H1 (cell line): ENCODE data around the gene KNDC1. TPM values are rescaled to one million over a fixed set of nuclear protein-coding genes. Genes with fewer than 3 reads are reported as not detected.

Experiments used
- ASH2L ChIP-seq: fragments of 200-600, 300-600 bp; sonication (generic); IDR thresholded peaks from one replicate; pipeline ENCODE4 v1.7.1; 2017; ENCODE audit warnings: low read length
- CBX8 ChIP-seq: fragments of 300-800, 300-1000 bp; sonication (generic); IDR thresholded peaks from 2 replicates; pipeline ENCODE4 v1.7.1; 2016; ENCODE audit warnings: low read depth, low read length, borderline replicate concordance
- CHD1 ChIP-seq: IDR thresholded peaks from 2 replicates; pipeline ENCODE4 v1.6.1; 2012; ENCODE audit warnings: low read depth, low read length, improper control_type of control experiment
- GTF2F1 ChIP-seq: IDR thresholded peaks from 2 replicates; pipeline ENCODE4 v1.6.1; 2012; ENCODE audit warnings: low read depth, low read length, improper control_type of control experiment, borderline replicate concordance
- KDM1A ChIP-seq: fragments of 200-600, 300-600 bp; sonication (generic); IDR thresholded peaks from 2 replicates; pipeline ENCODE4 v1.7.1; 2016; ENCODE audit warnings: mild to moderate bottlenecking, low read length, borderline replicate concordance
- SAP30 ChIP-seq: fragments of 300-600 bp; sonication (generic); IDR thresholded peaks from 2 replicates; pipeline ENCODE4 v1.7.1; 2012; ENCODE audit warnings: low read length, moderate library complexity, mild to moderate bottlenecking, inconsistent platforms; ENCODE audit not compliant: insufficient read depth, insufficient replicate concordance
- SRF ChIP-seq: IDR thresholded peaks from 2 replicates; pipeline ENCODE4 v1.6.1; 2011; ENCODE audit warnings: mild to moderate bottlenecking, low read depth, low read length, moderate library complexity
- SUZ12 ChIP-seq: fragments of 200-600 bp; sonication (generic); IDR thresholded peaks from 2 replicates; pipeline ENCODE4 v1.6.1; 2012; ENCODE audit warnings: mild to moderate bottlenecking, inconsistent platforms, low read length, moderate library complexity, mixed read lengths
- TCF12 ChIP-seq: IDR thresholded peaks from 2 replicates; pipeline ENCODE4 v1.6.1; 2011; ENCODE audit warnings: low read depth, mild to moderate bottlenecking, low read length
- polyA plus RNA-seq, 7 experiments: library from polyadenylated mRNA; depleted of rRNA in 3 of 7; stranded (reverse) in 5 of 7; unstranded in 2 of 7; fragments of >200 nt in 5 of 7; fragments of 200-250 nt in 2 of 7; gene quantifications; 1 replicate in 5 of 7; 2 replicates in 1 of 7; 4 replicates in 1 of 7; pipeline versions ENCODE4 v1.2.1 to v1.2.3, GENCODE V29; 2011 to 2013; ENCODE audit warnings: missing spikeins in 2 of 7, mixed read lengths in 2 of 7
- total RNA-seq: library from RNA; stranded (reverse); fragmentation: NEBNext Ultra II Directional; extraction: Animal tissue kit (Norgen Biotek cat#: 25700); gene quantifications from 2 replicates; pipeline ENCODE4 v1.2.1, GENCODE V29; 2021
- TF ChIP-seq, protein P1 (sequence below), 3 experiments: IDR thresholded peaks; 1 replicate in 2 of 3; 2 replicates in 1 of 3; pipeline versions ENCODE4 v1.5.1 to v1.6.1; 2011; ENCODE audit warnings: low read length in 3 of 3, mild to moderate bottlenecking in 3 of 3, inconsistent platforms in 2 of 3, low read depth in 1 of 3, moderate library complexity in 1 of 3; ENCODE audit not compliant: insufficient read depth in 1 of 3; ENCODE audit errors: control extremely low read depth in 1 of 3

Gene KNDC1
- total and polyA plus RNA-seq, 2 of the 8 experiments (the other 6 are each of a cell fraction or from before 2014, with no cell fraction given), result 7.5 to 16.7 TPM

DNA sequence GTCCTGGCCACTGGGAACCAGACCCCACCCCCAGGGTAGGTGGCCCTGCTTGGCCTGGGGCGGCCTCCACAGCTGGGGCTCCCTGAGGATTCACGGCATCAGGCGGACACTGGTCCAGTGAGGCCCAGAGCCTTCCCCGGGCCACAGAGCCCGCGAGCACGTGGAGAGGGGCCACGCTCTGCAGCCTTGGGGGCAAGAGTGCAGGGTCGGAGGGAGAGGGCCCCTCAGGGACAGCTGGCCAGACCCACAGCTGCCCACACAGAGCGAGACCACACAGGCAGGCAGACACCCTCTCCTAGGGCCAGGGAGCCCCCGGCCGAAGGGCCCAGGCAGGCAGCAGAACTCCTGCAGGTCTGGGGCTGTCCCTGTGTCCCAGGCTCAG lies 88.3 kb downstream of the KNDC1 start (continued):
- TF ChIP-seq, protein P1, sequence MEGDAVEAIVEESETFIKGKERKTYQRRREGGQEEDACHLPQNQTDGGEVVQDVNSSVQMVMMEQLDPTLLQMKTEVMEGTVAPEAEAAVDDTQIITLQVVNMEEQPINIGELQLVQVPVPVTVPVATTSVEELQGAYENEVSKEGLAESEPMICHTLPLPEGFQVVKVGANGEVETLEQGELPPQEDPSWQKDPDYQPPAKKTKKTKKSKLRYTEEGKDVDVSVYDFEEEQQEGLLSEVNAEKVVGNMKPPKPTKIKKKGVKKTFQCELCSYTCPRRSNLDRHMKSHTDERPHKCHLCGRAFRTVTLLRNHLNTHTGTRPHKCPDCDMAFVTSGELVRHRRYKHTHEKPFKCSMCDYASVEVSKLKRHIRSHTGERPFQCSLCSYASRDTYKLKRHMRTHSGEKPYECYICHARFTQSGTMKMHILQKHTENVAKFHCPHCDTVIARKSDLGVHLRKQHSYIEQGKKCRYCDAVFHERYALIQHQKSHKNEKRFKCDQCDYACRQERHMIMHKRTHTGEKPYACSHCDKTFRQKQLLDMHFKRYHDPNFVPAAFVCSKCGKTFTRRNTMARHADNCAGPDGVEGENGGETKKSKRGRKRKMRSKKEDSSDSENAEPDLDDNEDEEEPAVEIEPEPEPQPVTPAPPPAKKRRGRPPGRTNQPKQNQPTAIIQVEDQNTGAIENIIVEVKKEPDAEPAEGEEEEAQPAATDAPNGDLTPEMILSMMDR (IDR thresholded peaks at IDR 0.05; ENCODE audit: control extremely low read depth in 1 of 3, insufficient read depth in 1 of 3, low read depth in 1 of 3, low read length in 3 of 3), result no peak
- TF ChIP-seq CHD1 (no peak), TCF12 (no peak), KDM1A (no peak), GTF2F1 (no peak), SAP30 (no peak), CBX8 (no peak), ASH2L (no peak), SRF (no peak), SUZ12 (no peak)
